ENCODE results near the gene LOXL3. TPM values are rescaled to one million over a fixed set of nuclear protein-coding genes. Genes with fewer than 3 reads are reported as not detected.

The LOXL3 gene, protein sequence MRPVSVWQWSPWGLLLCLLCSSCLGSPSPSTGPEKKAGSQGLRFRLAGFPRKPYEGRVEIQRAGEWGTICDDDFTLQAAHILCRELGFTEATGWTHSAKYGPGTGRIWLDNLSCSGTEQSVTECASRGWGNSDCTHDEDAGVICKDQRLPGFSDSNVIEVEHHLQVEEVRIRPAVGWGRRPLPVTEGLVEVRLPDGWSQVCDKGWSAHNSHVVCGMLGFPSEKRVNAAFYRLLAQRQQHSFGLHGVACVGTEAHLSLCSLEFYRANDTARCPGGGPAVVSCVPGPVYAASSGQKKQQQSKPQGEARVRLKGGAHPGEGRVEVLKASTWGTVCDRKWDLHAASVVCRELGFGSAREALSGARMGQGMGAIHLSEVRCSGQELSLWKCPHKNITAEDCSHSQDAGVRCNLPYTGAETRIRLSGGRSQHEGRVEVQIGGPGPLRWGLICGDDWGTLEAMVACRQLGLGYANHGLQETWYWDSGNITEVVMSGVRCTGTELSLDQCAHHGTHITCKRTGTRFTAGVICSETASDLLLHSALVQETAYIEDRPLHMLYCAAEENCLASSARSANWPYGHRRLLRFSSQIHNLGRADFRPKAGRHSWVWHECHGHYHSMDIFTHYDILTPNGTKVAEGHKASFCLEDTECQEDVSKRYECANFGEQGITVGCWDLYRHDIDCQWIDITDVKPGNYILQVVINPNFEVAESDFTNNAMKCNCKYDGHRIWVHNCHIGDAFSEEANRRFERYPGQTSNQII
- 0.85 and 1.7 TPM in 2 replicates for total RNA-seq

- peak; percentile 73 for DNase-seq
Measured at GRCh38 chr2:74553892-74554819, at the start of gene LOXL3, which contains the start of gene DOK1. Gene LOXL3, minus strand, starts transcription at chr2:74553942. Its CDS starts 1,308 bp downstream, at chr2:74552634. Gene DOK1, plus strand, starts transcription at chr2:74554720. Its CDS starts 35 bp downstream, at chr2:74554755.

DNA sequence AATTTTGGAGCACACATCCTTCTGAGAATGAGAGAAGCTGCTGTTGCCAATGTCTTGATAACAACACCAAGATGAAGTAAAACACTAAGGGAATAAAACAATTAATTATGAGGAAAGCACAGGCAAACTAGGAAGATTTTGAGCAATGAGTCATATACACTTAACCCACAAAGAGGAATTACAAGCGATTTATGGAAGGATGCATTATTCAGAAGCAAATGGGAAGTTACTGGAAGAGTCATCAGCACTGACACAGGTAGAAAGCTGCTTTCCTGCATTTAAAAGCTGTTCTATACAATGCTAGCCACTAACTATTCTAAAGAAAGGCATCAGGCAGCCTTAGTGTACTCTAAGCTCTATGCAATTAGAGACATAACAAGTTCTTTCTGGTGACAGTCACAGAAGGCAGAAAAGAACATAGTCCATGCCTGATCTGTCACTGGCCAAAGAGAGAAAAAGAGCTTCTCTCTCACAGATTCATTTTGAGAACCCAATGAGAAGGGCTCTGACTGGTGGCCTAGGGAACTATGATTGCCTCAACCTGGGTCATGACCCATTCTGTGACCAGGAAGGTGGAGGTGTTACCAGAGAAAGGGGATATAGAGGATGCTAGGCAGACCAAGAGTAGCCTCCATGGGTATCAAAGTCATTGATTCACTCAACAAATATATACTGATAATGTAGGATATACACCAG, 49.0 kb upstream of the LOXL3 start:
- DNase-seq: no peak

DNA sequence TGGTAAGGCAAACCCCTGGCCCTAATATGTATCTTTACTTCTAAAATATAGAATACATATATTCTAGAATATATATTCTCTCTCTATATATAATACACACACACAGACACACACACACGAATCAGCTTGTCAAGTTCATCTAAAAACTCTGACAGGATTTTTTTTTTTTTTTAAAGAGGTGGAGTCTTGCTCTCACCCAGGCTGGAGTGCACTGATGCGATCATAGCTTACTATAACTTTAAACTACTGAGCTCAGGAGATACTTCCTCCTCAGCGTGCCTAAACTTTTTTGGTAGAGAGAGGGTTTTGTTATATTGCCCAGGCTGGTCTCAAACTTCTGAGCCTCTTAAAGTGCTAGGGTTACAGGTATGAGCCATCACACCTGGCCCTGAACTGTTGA, 45.9 kb upstream of the LOXL3 start:
- no peak for DNase-seq

- DNase-seq: no peak
Measured at GRCh38 chr2:74597410-74597809, 43.7 kb upstream of the LOXL3 start.

DNA sequence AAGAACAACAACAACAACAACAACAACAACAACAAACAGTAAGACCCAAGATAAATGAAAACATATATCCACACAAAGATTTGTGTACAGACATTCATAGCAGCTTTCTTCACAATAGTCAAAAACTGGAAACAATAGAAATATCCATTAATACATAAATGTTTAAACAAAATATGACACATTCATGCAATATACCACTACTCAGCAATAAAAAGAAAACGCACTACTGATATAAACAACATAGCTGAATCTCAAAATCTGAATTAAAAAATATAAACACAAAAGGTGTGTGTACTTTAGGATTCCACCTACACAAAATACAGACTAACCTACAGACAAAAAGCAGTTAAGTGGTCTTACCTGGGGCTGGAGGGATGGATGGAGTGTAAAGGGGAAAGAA, 42.8 kb upstream of the LOXL3 start:
- DNase-seq: no peak

DNA sequence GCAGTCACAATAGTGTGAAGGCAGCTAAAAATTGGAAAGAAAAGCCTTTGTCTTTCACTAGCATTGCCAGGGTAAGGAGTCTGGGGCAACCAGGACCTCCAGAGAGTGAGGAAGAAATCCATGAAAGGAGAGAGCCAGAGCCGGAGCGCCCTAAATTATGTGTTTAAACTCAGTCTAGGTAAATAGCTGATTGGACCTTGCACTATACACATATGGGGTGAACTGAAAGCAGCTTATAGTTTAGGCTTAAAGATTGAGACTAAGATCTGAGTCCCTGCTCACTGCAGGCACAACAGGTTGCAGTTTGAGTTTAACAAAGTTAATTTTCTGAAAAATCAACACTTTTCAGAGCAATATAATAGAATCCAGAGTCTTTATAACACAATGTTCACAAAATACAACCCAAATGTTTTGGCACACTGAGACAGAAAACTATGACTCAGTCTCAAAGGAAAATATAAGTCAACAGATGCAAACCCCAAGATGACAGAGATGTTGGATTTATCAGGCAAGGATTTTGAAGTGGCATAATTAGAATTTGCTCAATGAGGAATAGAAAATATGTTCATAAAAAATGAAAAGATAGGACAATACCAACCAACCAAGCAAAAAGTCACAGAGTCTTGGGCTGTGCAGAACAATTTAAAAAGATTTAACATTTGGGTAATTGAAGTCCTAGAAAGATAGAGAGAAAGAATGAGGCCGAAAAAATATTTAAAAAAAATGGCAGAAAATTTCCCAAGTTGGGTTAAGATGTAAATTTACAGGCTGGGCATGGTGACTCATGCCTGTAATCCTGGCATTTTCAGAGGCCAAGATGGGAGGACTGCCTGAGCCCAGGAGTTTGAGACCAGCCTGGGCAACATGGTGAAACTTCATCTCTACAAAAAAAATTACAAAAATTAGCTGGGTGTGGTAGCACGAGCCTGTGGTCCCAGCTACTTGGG, 40.4 kb upstream of the LOXL3 start:
- no peak for DNase-seq

GRCh38 chr2:74588664-74589063, 34.9 kb upstream of the LOXL3 start:
- no peak for DNase-seq

- DNase-seq: peak; percentile 82
Measured at GRCh38 chr2:74587664-74588277, 34.0 kb upstream of the LOXL3 start.

DNA sequence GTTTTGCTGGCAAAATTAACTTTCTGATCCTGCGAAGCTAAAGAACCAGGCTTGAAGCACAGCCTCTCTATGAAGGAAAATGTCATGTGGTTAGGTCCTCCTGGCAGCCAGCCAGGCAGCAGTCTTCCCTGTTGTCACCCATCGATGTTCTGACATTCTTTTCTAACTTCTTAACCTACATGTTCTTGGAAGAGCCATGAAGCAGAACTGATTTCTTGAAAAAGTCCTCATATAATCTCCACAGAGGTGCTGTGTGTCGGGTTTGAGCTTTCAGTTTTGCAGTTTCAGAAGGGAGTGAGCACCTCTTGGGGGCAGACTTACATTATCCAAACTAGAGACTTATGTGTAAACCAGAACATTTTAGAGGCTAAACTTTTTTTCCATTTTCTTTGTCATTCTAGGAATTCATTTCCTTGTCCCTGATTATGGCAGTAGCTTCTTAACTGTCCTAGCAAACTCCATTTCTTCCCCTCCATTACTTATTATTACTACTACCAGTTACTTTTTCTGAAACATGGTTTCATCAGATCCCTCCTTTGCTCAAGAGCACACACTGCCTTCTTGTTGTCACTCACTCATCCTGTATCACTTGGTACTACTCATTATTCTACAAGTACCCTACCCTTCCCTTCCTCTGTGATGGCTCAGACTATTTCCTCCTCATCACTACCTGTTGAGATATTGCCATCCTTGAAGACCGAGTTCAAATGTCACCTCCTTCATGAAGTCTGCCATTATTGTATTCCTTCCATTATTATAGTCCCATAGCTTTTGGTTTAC, 31.9 kb upstream of the LOXL3 start:
- DNase-seq: no peak

DNA sequence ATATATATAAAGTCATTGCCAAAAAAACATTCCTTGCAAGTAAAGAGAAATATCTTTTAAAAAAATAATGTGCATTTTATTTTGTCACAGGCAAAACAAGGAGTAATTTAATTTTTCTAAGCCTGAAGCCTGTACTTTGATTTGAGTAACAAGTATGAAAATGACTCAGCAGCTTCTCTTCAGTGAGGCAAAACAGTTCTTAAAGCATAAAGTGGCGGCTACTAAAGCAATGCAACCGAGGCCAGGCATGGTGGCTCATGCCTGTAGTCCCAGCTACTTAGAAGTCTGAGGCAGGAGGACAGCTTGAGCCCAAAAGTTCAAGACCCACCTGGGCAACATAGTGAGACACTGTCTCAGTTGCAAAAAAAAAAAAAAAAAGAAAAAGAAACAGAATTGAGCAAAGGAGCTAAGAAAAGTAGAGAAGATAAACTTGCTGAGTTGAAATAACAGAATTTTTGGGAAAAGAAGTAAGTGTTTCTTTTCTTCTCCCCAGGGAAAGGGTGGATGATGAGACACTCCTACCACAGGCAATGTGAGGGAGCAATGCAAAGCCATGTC, 30.4 kb upstream of the LOXL3 start:
- no peak for DNase-seq

- no peak for DNase-seq
Measured at GRCh38 chr2:74583504-74583903, 29.8 kb upstream of the LOXL3 start.

- no peak for DNase-seq
Measured at GRCh38 chr2:74582184-74582583, 28.4 kb upstream of the LOXL3 start.

DNA sequence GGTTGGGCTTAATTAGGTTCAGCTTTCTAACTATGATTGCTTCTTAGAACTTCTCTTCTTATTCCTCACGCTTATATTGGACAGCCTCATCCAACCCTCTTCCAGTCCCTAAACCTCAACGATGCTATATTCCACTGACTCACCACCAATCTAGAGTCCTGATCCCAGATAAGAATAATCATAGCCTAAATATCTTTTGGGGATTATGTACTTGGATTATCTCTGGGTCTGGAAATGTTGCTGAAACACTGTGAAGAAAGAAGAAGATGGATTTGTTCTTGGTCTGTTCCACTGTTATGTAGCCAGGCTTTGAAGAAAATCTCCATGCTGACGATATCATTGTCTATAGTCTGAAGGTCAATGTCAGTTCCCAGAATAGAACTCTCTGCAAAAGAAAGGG, 27.7 kb upstream of the LOXL3 start:
- no peak for DNase-seq

- DNase-seq: no peak
Measured at GRCh38 chr2:74578408-74578807, 24.7 kb upstream of the LOXL3 start.

GRCh38 chr2:74577448-74577847, 23.7 kb upstream of the LOXL3 start:
- no peak for DNase-seq

GRCh38 chr2:74576863-74577229, 23.1 kb upstream of the LOXL3 start:
- no peak for DNase-seq

DNA sequence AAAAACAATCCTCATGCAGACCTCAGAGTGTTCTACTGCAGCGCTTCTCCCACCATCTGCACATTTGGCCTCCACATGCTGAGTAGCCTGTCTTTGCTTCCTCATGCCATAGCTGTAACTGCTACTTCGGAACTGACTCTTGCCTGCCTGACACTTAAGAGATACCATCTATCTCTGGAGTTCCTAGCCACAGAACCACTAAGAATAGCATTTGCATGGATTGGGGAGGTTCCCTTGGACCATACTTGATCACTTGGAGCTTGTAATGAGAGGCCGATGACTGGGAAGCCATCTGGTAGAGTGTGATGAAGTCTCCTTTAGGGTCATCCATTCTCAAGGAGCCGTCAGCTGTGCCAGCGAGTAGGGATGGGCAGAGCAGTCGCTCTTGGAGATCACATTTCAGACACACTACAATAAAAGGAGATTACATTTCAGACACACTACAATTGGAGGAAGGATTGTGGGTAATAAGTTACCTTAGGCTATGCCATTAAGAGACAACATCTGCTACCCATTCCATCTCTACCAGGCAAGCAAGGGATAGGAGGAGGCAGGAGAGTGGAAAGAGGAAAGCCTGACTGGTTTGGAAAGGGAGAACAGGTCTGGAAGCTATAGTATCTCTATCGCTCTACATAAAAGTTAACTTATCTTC, 22.6 kb upstream of the LOXL3 start:
- DNase-seq: no peak

DNA sequence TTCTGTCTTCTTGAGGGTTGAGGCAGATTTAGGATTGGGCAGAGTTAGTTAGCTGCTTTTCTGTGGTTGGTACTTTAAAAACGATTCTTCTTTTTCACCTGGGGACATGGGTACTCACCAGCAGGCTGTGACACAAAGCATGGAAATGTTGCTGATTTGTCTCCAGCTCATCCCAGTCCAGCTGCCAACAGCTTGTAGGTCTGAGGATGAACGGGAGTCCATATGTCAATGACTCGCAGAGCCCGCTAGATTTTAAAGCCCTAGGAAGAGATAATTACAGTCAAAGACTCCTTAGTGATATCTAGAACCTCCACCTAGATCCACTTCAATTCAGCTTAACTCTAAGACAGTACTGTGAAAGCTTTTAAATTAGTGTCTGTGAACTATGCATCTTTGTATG, 21.6 kb upstream of the LOXL3 start:
- DNase-seq: no peak
